ENCODE measurements around the gene CHRNA3. TPM values are rescaled to one million over a fixed set of nuclear protein-coding genes. Genes with fewer than 3 reads are reported as not detected.

CHRNA3 gene
- total RNA-seq, 1 donor from 2014 or later = 0.38 TPM

- Mint-ChIP-seq H3K27ac (ENCODE audit: unreplicated experiment) (no peak overlapping the region), H3K9me3 (ENCODE audit: unreplicated experiment) (no peaks in the 10 kb centered on the region)
- TF ChIP-seq CTCF (IDR thresholded peaks at IDR 0.05) = no peak
These were observed 50.1 kb downstream of the CHRNA3 start for GRCh38 chr15:78570710-78571109.

GRCh38 chr15:78567531-78567930 is 53.3 kb downstream of the CHRNA3 start:
- Mint-ChIP-seq H3K9me3 (ENCODE audit: unreplicated experiment) (no peaks in the 10 kb centered on the region), H3K4me1 (ENCODE audit: unreplicated experiment) (peaks cover 10% of the 10 kb centered on the region), H3K36me3 (ENCODE audit: unreplicated experiment) (no peaks in the 10 kb centered on the region), H3K27ac (ENCODE audit: unreplicated experiment) (no peak overlapping the region), H3K27me3 (ENCODE audit: unreplicated experiment) (peaks cover 27% of the 10 kb centered on the region), H3K4me3 (ENCODE audit: unreplicated experiment) (no peak overlapping the region)
- no peak for DNase-seq (ENCODE audit: extremely low spot score, unreplicated experiment)
- TF ChIP-seq CTCF (IDR thresholded peaks at IDR 0.05) = no peak

More at GRCh38 chr15:78570710-78571109, 50.1 kb downstream of the CHRNA3 start:
- H3K4me1 Mint-ChIP-seq (ENCODE audit: unreplicated experiment) = peaks cover 8% of the 10 kb centered on the region
- peaks cover 8% of the 10 kb centered on the region for H3K27me3 Mint-ChIP-seq (ENCODE audit: unreplicated experiment)
- no peaks in the 10 kb centered on the region for H3K36me3 Mint-ChIP-seq (ENCODE audit: unreplicated experiment)
- no peak overlapping the region for H3K4me3 Mint-ChIP-seq (ENCODE audit: unreplicated experiment)
- DNase-seq (ENCODE audit: extremely low spot score, unreplicated experiment) = no peak

- H3K27me3 Mint-ChIP-seq (ENCODE audit: unreplicated experiment) = peaks cover 36% of the 10 kb centered on the region
- peaks cover 10% of the 10 kb centered on the region for H3K4me1 Mint-ChIP-seq (ENCODE audit: unreplicated experiment)
- DNase-seq (ENCODE audit: extremely low spot score, unreplicated experiment) = no peak
- no peaks in the 10 kb centered on the region for H3K9me3 Mint-ChIP-seq (ENCODE audit: unreplicated experiment)
- peak overlapping the region; percentile 4 for H3K27ac Mint-ChIP-seq (ENCODE audit: unreplicated experiment)
- peak; percentile 35 for TF ChIP-seq CTCF (IDR thresholded peaks at IDR 0.05)
- H3K36me3 Mint-ChIP-seq (ENCODE audit: unreplicated experiment) = no peaks in the 10 kb centered on the region
- peak overlapping the region; percentile 75 for H3K4me3 Mint-ChIP-seq (ENCODE audit: unreplicated experiment)
These were observed 54.6 kb downstream of the CHRNA3 start for GRCh38 chr15:78565951-78566774.

- H3K4me1 Mint-ChIP-seq (ENCODE audit: unreplicated experiment) = peaks cover 10% of the 10 kb centered on the region
These were observed 55.5 kb downstream of the CHRNA3 start, which contains the start of gene CHRNA5 for GRCh38 chr15:78565097-78565950. Gene CHRNA5, plus strand, starts transcription at chr15:78565520. Its CDS starts 200 bp downstream, at chr15:78565720.

More at GRCh38 chr15:78565097-78565950, 55.5 kb downstream of the CHRNA3 start, which contains the start of gene CHRNA5:
- no peak for TF ChIP-seq CTCF (IDR thresholded peaks at IDR 0.05)
- H3K9me3 Mint-ChIP-seq (ENCODE audit: unreplicated experiment) = no peaks in the 10 kb centered on the region
- H3K27me3 Mint-ChIP-seq (ENCODE audit: unreplicated experiment) = peaks cover 36% of the 10 kb centered on the region
- peak within 1 kb of the TSS; percentile 4 for H3K27ac Mint-ChIP-seq (ENCODE audit: unreplicated experiment)
- peak; percentile 95 for DNase-seq (ENCODE audit: extremely low spot score, unreplicated experiment)
- no peaks in the 10 kb centered on the region for H3K36me3 Mint-ChIP-seq (ENCODE audit: unreplicated experiment)
- peak within 1 kb of the TSS; percentile 75 for H3K4me3 Mint-ChIP-seq (ENCODE audit: unreplicated experiment)
